Neural crest cell (in vitro differentiated cells): ENCODE results near the gene MEF2C. TPM values are rescaled to one million over a fixed set of nuclear protein-coding genes. Genes with fewer than 3 reads are reported as not detected.

Source experiments
- DNase-seq: peaks from one replicate; pipeline ENCODE4 v3.0.0; 2021; ENCODE audit warnings: low read depth, mixed read lengths, low spot score
- H3K27ac Mint-ChIP-seq: one replicate; pipeline ENCODE4 v1.8.0; 2021; ENCODE audit warnings: mild to moderate bottlenecking, mixed read lengths; ENCODE audit not compliant: unreplicated experiment
- H3K27me3 Mint-ChIP-seq: 2 replicates; pipeline ENCODE4 v1.8.0; 2021; ENCODE audit warnings: low read depth, mild to moderate bottlenecking, mixed read lengths
- H3K36me3 Mint-ChIP-seq: 2 replicates; pipeline ENCODE4 v1.8.0; 2021; ENCODE audit warnings: low read depth, mild to moderate bottlenecking, mixed read lengths
- H3K4me1 Mint-ChIP-seq: 2 replicates; pipeline ENCODE4 v1.8.0; 2021; ENCODE audit warnings: mixed read lengths
- H3K4me3 Mint-ChIP-seq: one replicate; pipeline ENCODE4 v1.8.0; 2021; ENCODE audit warnings: mild to moderate bottlenecking, mixed read lengths
- H3K9me3 Mint-ChIP-seq: 2 replicates; pipeline ENCODE4 v1.8.0; 2021; ENCODE audit warnings: mixed read lengths
- CTCF ChIP-seq: fragments of 200-600 bp; sonication (generic); conservative IDR thresholded peaks from 2 replicates; pipeline ENCODE4 v1.5.0; 2021; ENCODE audit warnings: antibody characterized with exemption, mild to moderate bottlenecking
- total RNA-seq: library from RNA; stranded (reverse); gene quantifications from 2 replicates; pipeline ENCODE4 v1.2.1, GENCODE V29; 2021

MEF2C gene
- total RNA-seq, 1 donor from 2014 or later = 46.0 TPM

- no peak overlapping the region for H3K4me3 Mint-ChIP-seq
- H3K4me1 Mint-ChIP-seq = no peaks in the 10 kb centered on the region
- H3K27me3 Mint-ChIP-seq = no peaks in the 10 kb centered on the region
- H3K27ac Mint-ChIP-seq = no peak overlapping the region
- H3K36me3 Mint-ChIP-seq = peaks cover 3% of the 10 kb centered on the region
- TF ChIP-seq CTCF = no peak
- no peaks in the 10 kb centered on the region for H3K9me3 Mint-ChIP-seq
- DNase-seq = no peak
Measured at GRCh38 chr5:88758591-88758990, 124.4 kb downstream of the MEF2C start.

- H3K9me3 Mint-ChIP-seq = no peaks in the 10 kb centered on the region
- H3K36me3 Mint-ChIP-seq = peaks cover 3% of the 10 kb centered on the region
- TF ChIP-seq CTCF = no peak
- no peaks in the 10 kb centered on the region for H3K4me1 Mint-ChIP-seq
- no peak for DNase-seq
- H3K27me3 Mint-ChIP-seq = no peaks in the 10 kb centered on the region
- H3K4me3 Mint-ChIP-seq = no peak overlapping the region
- H3K27ac Mint-ChIP-seq = no peak overlapping the region
Measured at GRCh38 chr5:88758184-88758583, 124.8 kb downstream of the MEF2C start.

DNA sequence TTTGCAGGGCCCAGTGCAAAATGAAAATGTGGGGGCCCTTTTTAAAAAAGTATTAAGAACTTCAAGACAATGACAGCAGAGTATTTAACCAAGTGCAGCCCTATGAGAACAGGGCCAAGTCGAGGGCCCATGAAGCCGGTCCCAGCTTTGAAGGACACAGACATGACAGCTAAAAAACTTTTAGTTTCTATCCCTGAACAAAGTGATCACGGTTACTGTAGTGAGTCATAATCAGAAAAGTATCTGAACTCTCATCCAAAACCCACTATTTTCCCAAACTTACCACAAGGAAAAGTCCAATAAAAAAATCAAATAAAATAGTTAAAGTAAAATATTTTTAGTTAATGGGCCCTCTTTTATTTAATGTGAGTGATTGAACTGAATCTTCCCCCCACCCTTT, 126.0 kb downstream of the MEF2C start:
- Mint-ChIP-seq H3K9me3 (no peaks in the 10 kb centered on the region), H3K27me3 (no peaks in the 10 kb centered on the region), H3K27ac (no peak overlapping the region), H3K36me3 (peaks cover 3% of the 10 kb centered on the region), H3K4me1 (no peaks in the 10 kb centered on the region), H3K4me3 (no peak overlapping the region)
- no peak for TF ChIP-seq CTCF
- no peak for DNase-seq

DNA sequence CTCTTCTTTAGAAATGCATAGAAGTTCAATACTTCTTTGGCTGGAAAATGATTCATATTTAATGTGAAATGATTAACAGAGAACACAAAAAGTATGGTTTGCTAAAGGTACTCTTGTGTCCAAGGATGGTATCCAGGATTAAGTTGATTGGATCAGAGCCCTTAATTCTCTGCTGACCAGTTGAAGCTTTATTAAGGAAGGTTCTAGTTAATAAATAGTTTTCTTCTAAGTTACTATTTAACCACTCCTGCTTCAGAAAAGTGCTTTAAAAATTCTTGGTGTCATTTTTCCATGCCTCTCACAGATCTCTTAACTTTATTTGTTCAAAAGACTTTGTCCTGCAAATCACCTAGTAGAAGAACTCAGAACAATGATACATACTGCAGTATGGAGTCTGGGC, 134.3 kb downstream of the MEF2C start:
- no peak for DNase-seq
- Mint-ChIP-seq H3K4me3 (no peak overlapping the region), H3K36me3 (peaks cover 4% of the 10 kb centered on the region), H3K27me3 (no peaks in the 10 kb centered on the region), H3K9me3 (no peaks in the 10 kb centered on the region), H3K4me1 (no peaks in the 10 kb centered on the region), H3K27ac (no peak overlapping the region)
- TF ChIP-seq CTCF = no peak

GRCh38 chr5:88746438-88746882, 136.5 kb downstream of the MEF2C start:
- H3K4me1 Mint-ChIP-seq = no peaks in the 10 kb centered on the region
- peaks cover 2% of the 10 kb centered on the region for H3K36me3 Mint-ChIP-seq
- H3K9me3 Mint-ChIP-seq = no peaks in the 10 kb centered on the region
- H3K27me3 Mint-ChIP-seq = no peaks in the 10 kb centered on the region
- H3K27ac Mint-ChIP-seq = no peak overlapping the region
- no peak for DNase-seq
- no peak overlapping the region for H3K4me3 Mint-ChIP-seq
- TF ChIP-seq CTCF = no peak
